Endothelial cell (in vitro differentiated cells): ENCODE data around the gene PEX6. TPM values are rescaled to one million over a fixed set of nuclear protein-coding genes. Genes with fewer than 3 reads are reported as not detected.

Source experiments
- DNase-seq: peaks from one replicate; pipeline ENCODE4 v3.0.0; 2021; ENCODE audit warnings: low spot score
- H3K27ac Mint-ChIP-seq: one replicate; pipeline ENCODE4 v1.8.0; 2021; ENCODE audit warnings: mixed read lengths, inconsistent platforms; ENCODE audit not compliant: unreplicated experiment
- H3K27me3 Mint-ChIP-seq: one replicate; pipeline ENCODE4 v1.8.0; 2021; ENCODE audit warnings: mild to moderate bottlenecking, moderate library complexity, mixed read lengths, inconsistent platforms; ENCODE audit not compliant: unreplicated experiment
- H3K36me3 Mint-ChIP-seq: one replicate; pipeline ENCODE4 v1.8.0; 2021; ENCODE audit warnings: mild to moderate bottlenecking, low read depth, mixed read lengths, inconsistent platforms; ENCODE audit not compliant: unreplicated experiment
- H3K4me1 Mint-ChIP-seq: one replicate; pipeline ENCODE4 v1.8.0; 2021; ENCODE audit warnings: mild to moderate bottlenecking, mixed read lengths, inconsistent platforms; ENCODE audit not compliant: unreplicated experiment
- H3K4me3 Mint-ChIP-seq: one replicate; pipeline ENCODE4 v1.8.0; 2021; ENCODE audit warnings: mild to moderate bottlenecking, mixed read lengths, inconsistent platforms; ENCODE audit not compliant: unreplicated experiment
- H3K9me3 Mint-ChIP-seq: one replicate; pipeline ENCODE4 v1.8.0; 2021; ENCODE audit warnings: mixed read lengths, inconsistent platforms; ENCODE audit not compliant: unreplicated experiment
- total RNA-seq: library from RNA; stranded (reverse); fragmentation: NEBNext Ultra II Directional; extraction: Animal tissue kit (Norgen Biotek cat#: 25700); gene quantifications from one replicate; pipeline ENCODE4 v1.2.1, GENCODE V29; 2021; ENCODE audit not compliant: unreplicated experiment
- TF ChIP-seq, protein P1 (sequence below): fragments of 200-600 bp; sonication (generic); IDR thresholded peaks from one replicate; pipeline ENCODE4 v1.5.0; 2021; ENCODE audit warnings: antibody characterized with exemption; ENCODE audit not compliant: unreplicated experiment

Gene PEX6
- total RNA-seq, 1 donor from 2014 or later: 26.1 TPM

DNA sequence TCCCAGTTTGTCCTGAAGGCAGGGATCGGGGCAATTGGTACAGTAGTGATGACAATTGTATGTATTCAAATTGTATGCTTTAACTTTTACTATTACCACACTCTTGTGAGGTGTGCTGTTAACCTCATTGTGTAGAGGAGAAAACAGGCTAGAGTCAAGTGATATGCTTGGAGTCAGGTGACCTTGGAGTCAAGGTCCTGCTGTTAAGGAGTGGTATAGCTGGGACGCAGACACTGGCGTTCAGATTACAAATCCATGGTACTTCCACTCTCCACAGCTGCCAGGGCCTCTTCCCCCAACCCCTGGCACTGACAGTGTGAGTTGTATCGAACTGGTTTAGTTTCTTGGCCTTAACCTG is 39.2 kb downstream of the PEX6 start:
- Mint-ChIP-seq H3K27ac (no peak overlapping the region), H3K4me3 (peak overlapping the region; percentile 65), H3K27me3 (peaks cover 2% of the 10 kb centered on the region), H3K36me3 (peaks cover 36% of the 10 kb centered on the region), H3K9me3 (no peaks in the 10 kb centered on the region), H3K4me1 (peaks cover 20% of the 10 kb centered on the region)
- DNase-seq: no peak
- TF ChIP-seq, protein P1, sequence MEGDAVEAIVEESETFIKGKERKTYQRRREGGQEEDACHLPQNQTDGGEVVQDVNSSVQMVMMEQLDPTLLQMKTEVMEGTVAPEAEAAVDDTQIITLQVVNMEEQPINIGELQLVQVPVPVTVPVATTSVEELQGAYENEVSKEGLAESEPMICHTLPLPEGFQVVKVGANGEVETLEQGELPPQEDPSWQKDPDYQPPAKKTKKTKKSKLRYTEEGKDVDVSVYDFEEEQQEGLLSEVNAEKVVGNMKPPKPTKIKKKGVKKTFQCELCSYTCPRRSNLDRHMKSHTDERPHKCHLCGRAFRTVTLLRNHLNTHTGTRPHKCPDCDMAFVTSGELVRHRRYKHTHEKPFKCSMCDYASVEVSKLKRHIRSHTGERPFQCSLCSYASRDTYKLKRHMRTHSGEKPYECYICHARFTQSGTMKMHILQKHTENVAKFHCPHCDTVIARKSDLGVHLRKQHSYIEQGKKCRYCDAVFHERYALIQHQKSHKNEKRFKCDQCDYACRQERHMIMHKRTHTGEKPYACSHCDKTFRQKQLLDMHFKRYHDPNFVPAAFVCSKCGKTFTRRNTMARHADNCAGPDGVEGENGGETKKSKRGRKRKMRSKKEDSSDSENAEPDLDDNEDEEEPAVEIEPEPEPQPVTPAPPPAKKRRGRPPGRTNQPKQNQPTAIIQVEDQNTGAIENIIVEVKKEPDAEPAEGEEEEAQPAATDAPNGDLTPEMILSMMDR: no peak

DNA sequence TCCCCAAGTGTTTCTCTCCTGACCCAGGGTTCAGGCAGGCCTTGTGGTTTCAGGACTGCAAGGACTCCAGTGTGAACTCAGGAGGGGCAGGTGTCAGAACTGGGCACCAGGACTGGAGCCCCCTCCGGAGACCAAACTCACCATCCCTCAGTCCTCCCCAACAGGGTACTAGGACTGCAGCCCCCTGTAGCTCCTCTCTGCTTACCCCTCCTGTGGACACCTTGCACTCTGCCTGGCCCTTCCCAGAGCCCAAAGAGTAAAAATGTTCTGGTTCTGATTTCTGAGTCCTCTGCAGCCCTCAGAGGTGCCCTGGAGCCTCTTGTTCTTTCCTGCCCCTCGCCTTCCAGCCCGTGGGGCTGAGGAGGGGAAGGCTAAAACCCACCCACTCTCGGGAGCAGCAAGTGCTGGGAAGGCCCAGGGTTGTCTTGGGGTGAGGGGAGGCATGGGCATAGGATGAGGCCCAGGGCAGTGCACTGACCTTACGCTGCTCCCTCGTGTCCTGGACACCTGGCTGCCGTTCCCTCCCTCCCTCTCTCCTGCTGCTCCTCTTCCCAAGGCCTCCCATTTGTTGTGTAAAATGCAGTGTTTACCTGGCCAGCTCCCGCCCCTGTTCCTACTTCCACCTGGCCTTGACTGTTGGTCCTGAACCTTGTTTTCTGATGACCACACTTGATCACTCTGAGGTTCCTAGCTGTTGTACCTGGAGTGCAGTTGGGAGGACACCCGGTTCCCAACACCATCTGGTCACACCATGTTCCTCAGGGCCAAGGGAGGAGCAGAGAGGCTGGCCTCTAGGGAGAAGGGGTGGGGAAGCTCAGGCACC is 39.8 kb downstream of the PEX6 start:
- peaks cover 2% of the 10 kb centered on the region for H3K27me3 Mint-ChIP-seq
- peak overlapping the region; percentile 57 for H3K27ac Mint-ChIP-seq
- TF ChIP-seq, protein P1: no peak
- H3K4me3 Mint-ChIP-seq: peak overlapping the region; percentile 65
- peaks cover 20% of the 10 kb centered on the region for H3K4me1 Mint-ChIP-seq
- no peak for DNase-seq
- no peaks in the 10 kb centered on the region for H3K9me3 Mint-ChIP-seq
- peaks cover 36% of the 10 kb centered on the region for H3K36me3 Mint-ChIP-seq

DNA sequence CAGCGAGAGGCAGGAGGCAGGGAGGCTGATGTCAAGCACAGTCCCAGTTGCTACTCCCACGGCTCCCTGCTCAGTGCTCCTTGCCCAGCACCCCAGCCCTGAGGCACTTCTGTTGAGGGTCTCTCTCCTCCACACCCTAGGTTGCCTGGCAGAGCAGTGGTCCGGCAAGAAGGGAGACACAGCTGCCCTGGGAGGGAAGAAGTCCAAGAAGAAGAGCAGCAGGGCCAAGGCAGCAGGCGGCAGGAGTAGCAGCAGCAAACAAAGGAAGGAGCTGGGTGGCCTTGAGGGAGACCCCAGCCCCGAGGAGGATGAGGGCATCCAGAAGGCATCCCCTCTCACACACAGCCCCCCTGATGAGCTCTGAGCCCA is 40.6 kb downstream of the PEX6 start:
- H3K4me1 Mint-ChIP-seq: peaks cover 21% of the 10 kb centered on the region
- H3K9me3 Mint-ChIP-seq: no peaks in the 10 kb centered on the region
- H3K36me3 Mint-ChIP-seq: peaks cover 33% of the 10 kb centered on the region
- H3K27ac Mint-ChIP-seq: no peak overlapping the region
- TF ChIP-seq, protein P1: no peak
- no peak overlapping the region for H3K4me3 Mint-ChIP-seq
- no peak for DNase-seq
- H3K27me3 Mint-ChIP-seq: no peaks in the 10 kb centered on the region

DNA sequence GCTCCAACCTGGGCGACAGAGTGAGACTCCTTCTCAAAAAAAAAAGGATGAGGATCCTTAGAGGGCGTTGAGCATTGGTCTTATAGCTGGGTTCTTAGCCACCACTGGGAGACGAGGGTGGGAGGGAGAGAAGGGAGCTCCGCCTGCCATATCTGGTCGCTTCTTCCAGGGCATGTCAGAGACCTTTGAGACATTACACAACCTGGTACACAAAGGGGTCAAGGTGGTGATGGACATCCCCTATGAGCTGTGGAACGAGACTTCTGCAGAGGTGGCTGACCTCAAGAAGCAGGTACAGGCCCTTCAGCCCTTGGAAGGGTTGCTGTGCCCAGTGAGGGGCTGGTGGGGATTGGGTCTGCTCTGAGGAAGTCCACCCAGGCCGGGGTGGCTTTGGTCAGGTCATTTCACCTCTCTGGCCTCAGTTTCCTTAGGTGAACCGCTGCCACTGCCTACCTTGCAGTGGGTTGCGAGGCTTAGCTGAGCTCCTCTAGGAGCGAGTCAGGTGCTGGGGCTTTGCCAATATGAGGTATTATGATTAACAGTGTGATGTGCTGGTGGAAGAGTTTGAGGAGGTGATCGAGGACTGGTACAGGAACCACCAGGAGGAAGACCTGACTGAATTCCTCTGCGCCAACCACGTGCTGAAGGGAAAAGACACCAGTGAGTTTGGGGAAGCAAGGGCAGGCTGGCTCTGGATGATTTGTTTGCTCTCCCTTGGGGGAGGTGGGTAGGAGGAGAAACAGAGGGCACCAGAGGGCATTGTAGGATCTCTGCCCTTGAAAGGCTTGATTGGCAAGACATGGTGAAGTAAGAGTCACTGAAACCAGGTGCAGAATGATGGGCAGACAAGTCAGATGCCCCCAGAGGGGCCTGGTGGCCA is 41.2 kb downstream of the PEX6 start:
- Mint-ChIP-seq H3K4me1 (peaks cover 26% of the 10 kb centered on the region), H3K4me3 (peak overlapping the region; percentile 39), H3K27me3 (no peaks in the 10 kb centered on the region), H3K36me3 (peaks cover 31% of the 10 kb centered on the region), H3K27ac (no peak overlapping the region), H3K9me3 (no peaks in the 10 kb centered on the region)
- no peak for DNase-seq
- TF ChIP-seq, protein P1: no peak
